Superior temporal gyrus (tissue), 1 donor: ENCODE data around the gene TSPAN7.

Experiments used
- DNase-seq: peaks from one replicate; pipeline ENCODE4 v3.0.0-alpha.2; 2016; ENCODE audit errors: extremely low spot score

Gene TSPAN7

GRCh38 chrX:38679695-38680094, 118.4 kb downstream of the TSPAN7 start:
- no peak for DNase-seq

GRCh38 chrX:38682095-38682494, 120.8 kb downstream of the TSPAN7 start:
- DNase-seq = no peak

- DNase-seq = no peak
These were observed 131.6 kb downstream of the TSPAN7 start for GRCh38 chrX:38692961-38693360.

DNA sequence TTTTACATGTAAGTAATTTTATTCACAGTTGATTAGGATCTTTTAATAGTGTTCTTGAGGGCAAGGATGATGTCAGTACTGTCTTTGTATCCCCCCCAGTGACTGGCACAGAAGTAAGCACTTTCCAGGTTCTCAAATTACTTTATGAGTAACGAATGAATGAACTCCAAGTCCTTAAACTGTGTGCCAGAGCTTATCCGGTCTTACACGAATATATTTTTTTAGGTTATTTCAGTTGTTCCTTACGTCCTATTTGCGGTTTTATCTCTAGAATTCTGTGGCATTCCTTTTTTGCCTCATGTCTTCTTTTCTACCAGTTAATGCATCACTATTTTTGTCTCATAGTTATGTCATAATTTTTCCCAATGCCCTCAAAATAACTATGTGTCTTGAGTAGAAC, 133.1 kb downstream of the TSPAN7 start:
- no peak for DNase-seq

- no peak for DNase-seq
These were observed 136.1 kb downstream of the TSPAN7 start for GRCh38 chrX:38697461-38697860.

DNA sequence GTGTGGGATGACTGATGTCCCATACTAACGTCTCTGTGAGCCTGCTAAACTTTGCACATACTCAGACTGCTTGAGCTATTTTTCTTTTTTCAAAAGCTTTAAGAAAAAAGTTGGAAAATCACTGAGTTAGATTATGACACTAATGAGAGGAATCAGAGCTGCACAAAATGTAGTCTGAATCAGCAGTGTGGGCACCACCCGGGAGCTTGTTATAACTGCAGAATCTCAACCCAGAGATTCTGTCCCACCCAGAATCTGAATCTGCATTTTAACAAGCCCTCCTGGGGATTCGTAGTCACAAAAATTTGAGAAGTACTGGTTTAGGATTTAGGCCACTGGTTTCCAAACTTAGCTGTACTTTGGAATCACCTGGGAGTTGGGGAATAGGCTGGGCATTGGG, 137.8 kb downstream of the TSPAN7 start:
- DNase-seq = no peak

GRCh38 chrX:38699696-38700095, 138.4 kb downstream of the TSPAN7 start:
- DNase-seq = no peak

DNA sequence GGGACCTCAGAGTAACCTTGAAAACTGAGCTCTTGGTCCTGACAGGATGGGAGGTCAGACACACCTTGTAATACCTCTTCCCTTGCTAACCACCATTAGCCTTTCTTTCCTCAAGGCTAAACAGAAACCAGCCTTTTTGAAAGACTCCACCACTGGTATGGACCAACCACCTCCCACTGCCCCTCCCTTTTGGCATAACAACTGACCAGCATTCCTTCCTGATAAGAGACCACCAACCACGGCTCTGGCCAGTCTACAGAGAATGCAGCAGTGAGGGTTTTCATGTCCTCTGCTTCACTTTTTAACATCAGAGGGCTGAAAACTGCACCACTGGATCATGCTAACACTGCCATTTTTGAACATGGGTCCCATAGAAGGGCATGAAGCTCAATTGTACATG, 139.7 kb downstream of the TSPAN7 start:
- DNase-seq = no peak

- no peak for DNase-seq
These were observed 143.0 kb downstream of the TSPAN7 start for GRCh38 chrX:38704146-38704882.

DNA sequence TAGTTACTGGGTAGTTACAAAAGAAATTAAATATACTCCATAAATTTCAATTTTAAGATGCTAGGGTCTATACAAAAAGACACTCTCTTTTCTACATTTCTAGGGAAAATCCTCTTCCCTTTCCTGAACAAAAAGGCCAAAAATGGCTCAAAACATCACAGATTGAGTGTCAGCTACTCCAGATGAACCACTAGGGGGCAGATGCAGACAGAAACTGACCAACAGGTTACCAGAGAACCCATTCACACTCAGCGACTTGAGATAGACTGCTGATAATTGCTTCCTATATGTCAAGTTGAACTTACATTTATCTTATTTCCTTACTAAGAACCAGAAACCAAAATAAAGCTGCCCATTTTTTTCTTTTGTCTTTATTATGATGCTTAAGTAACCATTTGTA, 156.5 kb downstream of the TSPAN7 start:
- DNase-seq = no peak

GRCh38 chrX:38718311-38718710, 157.0 kb downstream of the TSPAN7 start:
- no peak for DNase-seq

- no peak for DNase-seq
These were observed 165.3 kb downstream of the TSPAN7 start for GRCh38 chrX:38726612-38727011.

DNA sequence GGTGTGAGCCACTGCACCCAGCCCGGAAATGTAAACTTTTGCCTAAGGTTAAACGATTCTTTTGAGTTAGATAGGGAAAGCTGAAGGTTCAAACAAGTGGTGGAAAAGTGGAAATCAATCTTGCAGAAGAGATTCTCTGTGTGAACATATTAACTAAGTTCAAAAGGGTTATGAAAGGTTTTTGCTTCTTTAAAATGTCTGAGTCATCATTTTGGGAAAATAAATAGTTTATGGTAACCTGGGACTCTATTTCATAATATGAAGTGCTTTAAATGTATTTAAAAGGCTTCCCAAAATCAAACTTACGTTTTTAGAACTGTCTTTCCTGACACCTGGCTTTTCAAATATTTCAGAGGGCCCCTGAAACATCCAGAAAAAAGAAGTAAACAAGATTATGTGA, 166.3 kb downstream of the TSPAN7 start:
- no peak for DNase-seq

GRCh38 chrX:38732866-38733265, 171.5 kb downstream of the TSPAN7 start:
- DNase-seq = no peak
